Measurements from ENCODE around the gene USP14.

The USP14 gene

GRCh38 chr18:160831-161570 is 2.6 kb downstream of the USP14 start:
- DNase-seq: no peak

- no peak for DNase-seq
Measured at GRCh38 chr18:172361-172760, 14.0 kb downstream of the USP14 start.

GRCh38 chr18:179499-179898 is 21.1 kb downstream of the USP14 start:
- no peak for DNase-seq

- DNase-seq: no peak
Measured at GRCh38 chr18:181711-182110, 23.4 kb downstream of the USP14 start.

GRCh38 chr18:183769-184168 is 25.4 kb downstream of the USP14 start:
- no peak for DNase-seq

- no peak for DNase-seq
Measured at GRCh38 chr18:189254-189653, 30.9 kb downstream of the USP14 start.

GRCh38 chr18:191725-192124 is 33.4 kb downstream of the USP14 start:
- DNase-seq: no peak

GRCh38 chr18:192801-193200 is 34.4 kb downstream of the USP14 start:
- no peak for DNase-seq

GRCh38 chr18:195651-196050 is 37.3 kb downstream of the USP14 start:
- DNase-seq: no peak

- no peak for DNase-seq
Measured at GRCh38 chr18:199214-199613, 40.9 kb downstream of the USP14 start.

GRCh38 chr18:199768-200167 is 41.4 kb downstream of the USP14 start:
- no peak for DNase-seq

- no peak for DNase-seq
Measured at GRCh38 chr18:210075-210474, 51.7 kb downstream of the USP14 start.

- DNase-seq: no peak
Measured at GRCh38 chr18:210733-211132, 52.4 kb downstream of the USP14 start.

- DNase-seq: no peak
Measured at GRCh38 chr18:211582-211981, 53.2 kb downstream of the USP14 start.

GRCh38 chr18:212780-213179 is 54.4 kb downstream of the USP14 start:
- DNase-seq: no peak

GRCh38 chr18:213505-213904 is 55.1 kb downstream of the USP14 start:
- no peak for DNase-seq

GRCh38 chr18:213966-214365 is 55.6 kb downstream of the USP14 start:
- DNase-seq: no peak

GRCh38 chr18:215448-216010 is 57.2 kb downstream of the USP14 start:
- no peak for DNase-seq

GRCh38 chr18:217532-218336 is 59.4 kb downstream of the USP14 start:
- no peak for DNase-seq

GRCh38 chr18:220708-221107 is 62.4 kb downstream of the USP14 start:
- DNase-seq: no peak

GRCh38 chr18:225745-226144 is 67.4 kb downstream of the USP14 start:
- no peak for DNase-seq

- DNase-seq: no peak
Measured at GRCh38 chr18:227374-227773, 69.0 kb downstream of the USP14 start.

GRCh38 chr18:227902-228301 is 69.5 kb downstream of the USP14 start:
- DNase-seq: no peak

GRCh38 chr18:228586-228985 is 70.2 kb downstream of the USP14 start:
- no peak for DNase-seq
